Retina (tissue), 1 donor: ENCODE measurements around the gene TEX44.
"Not testable (repeated sequence)": the region's sequence is repeated elsewhere in the genome, so short reads cannot be mapped to it uniquely, and the experiment has no call there.

ENCODE experiments used
- DNase-seq: peaks from one replicate; pipeline ENCODE4 v3.0.0-alpha.2; 2016

The TEX44 gene

DNA sequence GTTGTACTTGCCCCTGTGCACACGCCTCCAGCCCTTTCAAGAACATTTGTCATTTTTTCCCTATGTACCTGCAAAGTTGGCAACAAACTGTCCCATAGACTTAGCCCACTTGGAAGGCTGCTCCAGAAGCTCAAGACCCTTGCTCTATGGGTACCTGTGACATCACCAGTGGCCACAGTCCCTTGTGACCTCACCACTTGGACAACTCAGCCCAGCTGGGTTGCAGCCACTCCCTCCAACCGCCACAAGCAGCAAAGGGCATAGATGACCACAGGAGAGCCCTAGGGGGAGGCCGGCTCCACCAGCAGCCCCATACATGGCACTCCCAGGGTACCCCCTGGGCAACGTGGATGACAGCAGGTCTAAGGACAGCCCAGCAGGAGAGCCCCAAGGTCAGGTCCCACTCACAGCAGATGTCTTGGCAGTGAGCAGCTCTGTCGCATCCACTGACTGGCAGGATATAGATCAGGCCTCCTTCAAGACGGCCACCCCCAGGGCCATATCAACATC is at the start of gene TEX44:
TEX44 (plus strand) TSS at position 229 of the 510 bp plus-strand sequence; CDS start at position 317, 88 bp downstream.
- no peak for DNase-seq

DNA sequence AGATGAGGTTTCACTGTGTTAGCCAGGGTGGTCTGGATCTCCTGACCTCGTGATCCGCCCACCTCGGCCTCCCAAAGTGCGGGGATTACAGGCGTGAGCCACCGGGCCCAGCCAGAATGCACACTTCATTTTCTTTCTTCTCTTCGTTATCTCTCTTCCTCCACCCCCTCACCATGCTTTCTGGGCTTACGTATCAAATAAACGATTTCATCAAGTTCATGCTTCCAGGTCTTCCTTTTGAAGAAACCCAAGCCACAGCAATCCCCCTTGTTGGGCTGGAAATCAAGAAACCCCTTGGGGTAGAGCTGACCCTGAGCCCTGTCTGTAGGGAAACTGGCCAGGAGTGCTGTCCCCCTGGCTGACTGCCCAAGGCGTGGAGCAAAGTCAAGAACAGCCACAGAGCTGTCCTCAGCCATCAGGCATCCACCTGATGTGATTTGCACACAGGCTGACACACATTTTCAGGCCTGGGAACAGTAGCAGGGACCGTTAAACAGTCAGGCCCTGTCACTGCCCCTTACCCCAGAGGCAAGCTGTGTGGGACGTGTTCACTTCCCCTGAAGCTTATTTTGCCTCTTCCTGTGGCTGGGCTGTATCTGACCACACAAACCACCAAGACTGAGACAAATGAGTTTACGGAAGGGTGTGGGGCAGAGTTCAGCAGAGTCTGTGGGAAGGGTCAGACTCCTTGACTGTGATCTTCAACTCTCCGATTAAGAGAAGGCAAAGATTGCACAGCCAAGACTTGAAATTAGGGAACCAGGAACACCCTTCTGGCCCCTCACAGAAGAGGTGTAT is 47.4 kb upstream of the TEX44 start:
- no peak for DNase-seq

DNA sequence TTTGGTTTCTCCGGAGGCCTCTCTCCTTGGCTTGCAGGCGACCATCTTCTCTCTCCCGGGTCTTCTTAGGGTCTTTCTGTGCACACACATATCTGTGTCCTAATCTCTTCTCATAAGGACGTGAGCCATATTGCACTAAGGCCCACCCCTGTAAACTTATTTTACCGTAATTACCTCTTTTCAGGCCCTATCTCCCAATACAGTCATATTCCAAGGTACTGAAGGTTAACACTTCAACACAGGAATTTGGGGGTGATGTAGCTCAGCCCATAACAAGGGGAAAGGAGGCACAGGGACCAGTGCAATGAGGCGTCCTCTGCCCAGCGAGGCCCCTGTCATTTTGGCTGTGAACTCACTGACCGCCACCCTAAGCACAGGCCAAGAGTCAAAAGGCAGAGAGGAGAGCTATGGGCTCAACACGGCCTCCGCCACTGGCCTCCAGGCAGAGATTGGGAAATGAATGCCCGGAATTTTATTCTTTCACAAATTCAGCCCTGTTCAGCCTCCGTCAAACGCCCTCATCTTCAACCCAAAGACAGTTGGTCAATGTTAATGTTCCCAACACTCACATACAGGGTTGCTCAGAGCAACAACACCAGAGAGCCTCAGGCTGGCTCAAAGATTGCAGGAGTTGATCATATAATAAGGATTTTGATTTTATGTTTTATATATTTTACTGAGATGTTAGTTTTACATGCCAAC is 46.5 kb upstream of the TEX44 start:
- no peak for DNase-seq

DNA sequence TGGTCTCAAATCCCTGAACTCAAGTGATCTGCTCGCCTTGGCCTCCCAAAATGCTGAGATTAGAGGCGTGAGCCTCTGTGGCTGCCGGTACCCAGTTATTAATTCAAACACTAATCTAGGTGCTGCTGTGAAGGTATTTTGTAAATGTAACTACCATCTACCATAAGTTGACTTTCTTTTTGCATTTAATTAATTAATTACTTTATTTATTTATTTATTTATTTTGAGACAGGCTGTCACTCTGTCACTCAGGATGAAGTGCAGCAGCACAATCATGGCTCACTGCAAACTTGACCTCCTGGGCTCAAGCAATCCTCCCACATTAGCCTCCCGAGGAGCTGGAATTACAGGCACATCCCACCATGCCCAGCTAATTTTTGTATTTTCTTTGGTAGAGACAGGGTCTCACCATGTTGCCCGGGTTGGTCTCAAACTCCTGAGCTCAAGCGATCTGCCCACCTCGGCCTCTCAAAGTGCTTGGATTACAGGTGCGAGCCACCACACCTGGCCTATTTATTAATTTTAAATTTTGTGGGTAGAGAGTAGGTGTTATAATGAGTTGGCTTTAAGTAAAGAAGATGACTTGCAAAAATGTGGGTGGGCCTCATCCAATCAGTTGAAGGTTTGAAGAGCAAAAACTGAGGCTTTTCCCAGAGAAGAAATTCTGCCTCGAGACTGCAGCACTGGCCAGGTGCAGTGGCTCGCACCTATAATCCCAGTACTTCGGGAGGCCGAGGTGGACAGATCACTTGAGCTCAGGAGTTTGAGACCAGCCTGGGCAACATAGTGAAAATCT is 45.2 kb upstream of the TEX44 start:
- no peak for DNase-seq

DNA sequence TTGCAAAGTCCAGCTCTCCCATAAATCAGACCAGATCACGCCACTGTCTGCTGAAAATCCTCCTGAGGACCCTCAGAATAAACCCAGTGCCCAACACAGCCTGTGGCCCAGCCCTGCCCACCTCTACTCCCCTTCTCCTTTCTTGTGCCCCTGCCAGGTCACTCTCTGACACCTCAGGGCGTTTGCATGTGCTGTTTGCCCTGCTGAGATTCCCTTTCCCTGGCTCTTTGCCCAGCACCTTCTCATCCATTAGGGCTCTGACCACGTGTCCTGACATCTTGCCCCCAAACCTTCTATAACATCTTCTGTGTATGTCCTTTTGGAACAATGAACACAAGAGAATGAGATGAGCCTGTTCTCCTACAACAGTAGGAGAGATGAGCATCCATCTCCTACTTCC is 43.9 kb upstream of the TEX44 start:
- DNase-seq, result no peak

DNA sequence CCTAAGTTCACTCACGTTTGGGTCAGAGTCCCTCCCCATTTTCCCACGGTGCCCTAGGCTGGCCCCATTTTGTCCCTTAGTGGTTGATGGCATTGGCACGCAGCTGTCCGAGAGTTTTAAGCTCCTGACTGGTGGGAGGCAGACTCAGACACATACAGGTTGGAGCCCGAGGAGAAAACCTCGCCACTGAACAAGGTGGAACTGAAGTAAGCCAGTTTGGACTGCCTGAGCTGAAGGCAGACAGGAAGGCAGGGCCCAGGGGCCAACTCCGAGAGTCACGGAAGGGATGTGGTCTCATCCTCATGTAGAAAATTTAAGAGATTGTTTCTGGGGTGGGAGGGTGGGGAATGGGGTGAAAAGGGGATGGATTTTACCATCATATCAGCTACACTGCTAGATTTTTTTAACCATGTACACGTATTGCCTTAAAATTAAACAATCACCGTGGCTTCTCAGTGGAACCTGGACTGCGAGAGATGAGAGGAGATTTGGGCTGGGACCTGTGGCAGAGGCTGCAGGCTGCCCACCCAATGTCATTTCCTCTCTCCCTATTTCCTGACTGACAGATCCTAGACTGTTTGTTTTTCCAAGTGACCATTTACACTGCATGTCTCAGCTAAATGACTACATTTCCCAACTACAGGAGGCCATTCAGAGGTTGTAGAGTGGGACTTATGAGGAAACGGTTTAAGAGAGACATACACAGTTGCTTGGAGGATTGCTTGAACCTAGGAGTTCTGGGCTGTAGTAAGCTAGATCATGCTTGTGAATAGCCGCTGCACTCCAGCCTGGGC is 43.0 kb upstream of the TEX44 start:
- no peak for DNase-seq

DNA sequence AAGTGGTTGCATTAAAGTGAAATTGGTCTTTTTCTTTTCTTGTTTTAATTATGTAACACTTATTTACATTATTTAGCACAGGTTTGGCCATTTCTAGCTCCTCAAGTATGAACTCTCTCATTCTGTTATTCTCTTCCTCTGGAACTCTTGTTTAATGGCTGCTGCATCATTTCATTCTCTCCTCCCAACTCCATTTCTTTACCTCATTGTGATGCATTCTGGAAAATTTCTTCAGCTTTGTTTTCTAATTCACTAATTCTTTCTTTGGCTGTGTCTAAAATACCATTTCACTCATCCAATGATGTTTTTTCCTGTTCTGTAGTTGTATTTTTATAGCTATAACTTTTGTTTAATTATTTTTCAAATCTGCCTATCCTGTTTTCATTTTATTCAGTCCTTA is 39.9 kb upstream of the TEX44 start:
- no peak for DNase-seq

DNA sequence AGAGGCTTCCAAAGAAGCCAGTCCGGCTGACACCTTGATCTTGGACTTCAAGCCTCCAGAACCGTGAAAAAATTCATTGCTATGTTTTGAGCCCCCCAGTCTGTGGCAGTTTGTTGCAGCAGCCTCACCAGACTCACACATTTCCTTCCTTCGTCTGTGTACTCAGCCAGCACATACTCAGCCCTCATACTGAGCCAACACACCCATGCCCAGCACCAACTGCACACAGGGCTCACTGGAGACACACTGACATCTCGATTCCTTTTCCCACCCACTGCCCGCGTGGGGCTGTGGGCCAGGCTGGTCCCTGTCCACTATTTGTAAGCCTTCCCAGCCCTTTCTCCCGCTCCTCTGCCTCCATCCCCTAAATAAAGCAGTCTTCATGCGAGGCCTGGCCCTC is 38.3 kb upstream of the TEX44 start:
- no peak for DNase-seq

DNA sequence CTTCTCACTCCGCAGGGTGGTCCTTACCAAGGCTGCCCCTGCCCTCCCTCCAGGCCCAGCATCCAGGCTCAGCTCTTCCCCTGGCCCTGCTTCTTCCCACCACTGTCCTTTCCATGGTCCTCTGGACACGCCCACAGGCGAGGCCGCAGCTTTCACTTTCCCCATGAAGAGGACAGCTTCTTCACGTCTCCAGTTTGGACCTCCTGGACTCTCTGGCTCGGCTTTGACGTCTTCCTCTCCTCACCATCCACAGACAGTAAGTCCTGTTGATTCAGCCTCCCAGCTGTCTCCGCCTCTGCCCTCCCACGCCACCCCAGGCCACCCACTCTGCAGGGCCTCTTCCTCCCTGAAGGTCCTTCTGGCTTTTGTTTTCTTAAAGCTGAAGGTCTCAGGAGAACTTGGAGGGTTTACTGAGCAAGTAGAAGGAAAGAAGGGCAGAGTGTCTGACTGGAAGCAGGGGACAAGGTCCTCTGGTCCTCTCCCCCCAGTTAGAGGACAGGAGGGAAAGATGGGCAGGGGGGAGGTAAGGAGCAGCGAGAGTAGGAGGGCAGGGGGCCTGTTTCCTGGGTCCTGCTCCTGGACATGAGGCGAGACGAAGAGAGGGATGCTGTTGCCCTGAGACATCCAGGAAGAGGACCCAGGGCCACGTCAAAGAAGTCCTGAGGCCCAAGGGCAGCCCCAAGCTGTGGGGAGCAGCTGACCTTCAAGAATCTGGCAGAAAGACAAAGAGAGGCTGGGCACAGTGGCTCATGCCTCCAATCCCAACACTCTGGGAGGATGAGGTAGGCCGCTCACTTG is 37.7 kb upstream of the TEX44 start:
- no peak for DNase-seq

DNA sequence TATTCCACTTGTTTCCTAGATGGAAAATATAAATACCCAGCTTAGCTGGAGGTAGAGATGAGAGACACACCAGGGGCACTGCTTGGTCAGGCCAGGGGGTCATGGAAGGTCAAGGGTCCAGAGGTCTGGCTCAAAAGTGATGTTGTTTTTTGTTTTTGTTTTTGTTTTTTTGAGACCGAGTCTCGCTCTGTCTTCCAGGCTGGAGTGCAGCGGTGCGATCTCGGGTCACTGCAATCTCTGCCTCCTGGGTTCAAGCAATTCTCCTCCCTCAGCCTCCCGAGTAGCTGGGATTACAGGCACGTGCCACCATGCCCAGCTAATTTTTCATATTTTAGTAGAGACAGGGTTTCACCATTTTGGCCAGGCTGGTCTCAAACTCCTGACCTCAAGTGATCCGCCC is 36.2 kb upstream of the TEX44 start:
- not testable (repeated sequence) for DNase-seq

DNA sequence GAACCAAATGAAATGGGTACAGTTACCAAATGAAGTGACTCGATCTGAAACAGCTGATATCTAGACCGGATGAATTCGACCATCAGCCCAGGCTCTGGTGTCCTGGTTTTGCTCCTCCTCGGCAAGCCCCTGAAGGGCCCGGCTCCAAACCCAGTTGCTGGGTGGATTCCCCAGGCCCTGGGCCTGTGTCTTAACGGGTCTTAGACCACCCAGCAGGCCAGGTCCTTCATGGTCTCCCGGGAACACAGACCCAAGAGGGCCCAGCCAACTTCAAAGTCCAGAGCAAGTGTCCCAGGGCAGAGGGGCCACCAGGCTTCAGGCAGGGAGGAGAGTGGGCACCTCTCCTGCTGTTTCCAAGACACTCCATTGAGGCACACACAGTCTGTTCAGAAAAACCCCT is 35.7 kb upstream of the TEX44 start:
- DNase-seq, result no peak

DNA sequence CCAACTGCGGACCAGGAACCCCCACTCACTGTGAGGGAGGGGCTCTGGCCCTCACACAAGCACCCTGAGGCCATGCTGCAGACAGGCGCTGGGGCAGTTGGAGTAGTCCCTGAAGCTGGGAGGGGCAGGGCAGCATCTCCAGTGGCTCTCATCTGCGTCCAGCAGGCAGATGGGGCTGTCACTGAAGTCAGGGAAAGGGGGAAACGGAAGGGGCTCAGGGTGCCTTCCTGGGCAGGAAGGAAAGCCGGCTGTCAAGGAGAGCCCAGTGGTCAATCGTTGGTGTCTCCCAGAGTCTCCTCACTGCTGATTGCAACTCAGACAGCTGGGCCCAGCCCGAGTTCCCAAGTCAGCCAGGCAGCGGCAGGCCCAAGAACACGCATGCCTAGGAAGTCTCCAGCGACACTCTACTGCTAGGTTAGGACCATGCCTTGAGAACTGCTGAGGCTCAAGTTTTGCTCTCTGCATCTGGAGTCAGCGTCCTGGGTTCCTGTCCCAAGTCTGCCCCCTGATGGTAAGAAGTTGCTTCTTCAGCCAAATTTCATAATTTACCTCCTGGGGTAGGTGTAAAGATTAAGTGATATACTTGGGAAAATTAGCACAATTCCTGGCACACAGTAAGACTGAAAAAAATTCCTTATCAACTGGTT is 35.0 kb upstream of the TEX44 start:
- DNase-seq, result peak; percentile 73

DNA sequence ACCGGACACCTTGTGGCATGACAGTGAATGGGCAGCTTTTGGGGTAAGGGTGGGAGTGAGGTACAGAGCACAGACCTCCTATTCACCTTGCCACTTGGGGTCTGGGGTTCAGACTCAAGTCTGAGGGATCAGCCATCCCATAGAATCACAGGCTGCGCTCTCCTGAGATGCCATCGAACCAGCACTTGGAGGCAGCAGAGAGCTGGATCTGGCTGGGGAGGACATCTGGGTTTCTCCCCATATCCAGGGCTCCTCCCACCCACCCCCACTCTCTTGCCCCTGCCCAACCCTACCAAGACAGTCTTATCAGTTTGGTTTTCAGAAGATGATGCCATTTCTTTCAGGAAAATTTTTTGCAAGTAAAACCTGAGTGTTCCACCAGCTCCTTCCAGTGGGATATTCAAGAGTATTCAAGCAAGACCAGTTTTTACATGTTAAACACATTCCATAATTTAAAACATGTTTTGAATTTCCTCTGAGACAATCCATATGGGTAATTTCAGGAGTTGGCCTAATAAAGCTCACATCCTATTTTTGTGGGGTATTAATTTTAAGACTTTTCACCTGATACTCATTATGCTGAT is 29.2 kb upstream of the TEX44 start:
- DNase-seq, result peak; percentile 48

DNA sequence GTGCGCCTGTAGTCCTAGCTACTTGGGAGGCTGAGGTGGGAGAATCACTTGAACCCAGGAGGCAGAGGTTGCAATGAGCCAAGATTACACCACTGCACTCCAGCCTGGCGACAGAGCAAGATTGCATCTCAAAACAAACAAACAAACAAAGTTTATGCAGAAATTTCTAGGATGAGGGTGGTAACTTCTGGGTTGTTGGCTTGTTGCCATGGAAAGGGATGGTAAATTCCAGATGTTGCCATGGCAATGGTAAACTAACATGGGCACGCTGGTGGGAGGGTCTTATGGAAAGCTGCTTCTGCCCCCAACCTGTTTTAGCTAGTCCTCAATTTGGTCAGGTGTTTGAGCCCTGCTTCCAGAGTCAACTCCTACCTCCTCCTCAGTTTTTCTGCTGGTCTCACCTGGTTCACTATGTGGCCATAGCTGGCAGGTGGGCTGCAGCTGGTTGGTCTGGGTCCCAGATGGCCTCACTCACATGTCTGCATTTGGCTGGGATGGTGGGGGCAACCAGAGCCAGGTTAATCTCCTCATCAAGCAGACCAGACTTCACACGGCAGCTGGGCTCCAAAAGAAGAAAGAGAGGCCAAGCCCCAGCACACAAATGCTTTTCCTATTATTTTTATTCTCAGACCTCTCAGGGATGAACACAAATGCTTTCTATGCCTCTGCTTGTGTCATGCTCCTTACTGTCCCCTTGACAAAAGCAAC is 26.6 kb upstream of the TEX44 start:
- no peak for DNase-seq

DNA sequence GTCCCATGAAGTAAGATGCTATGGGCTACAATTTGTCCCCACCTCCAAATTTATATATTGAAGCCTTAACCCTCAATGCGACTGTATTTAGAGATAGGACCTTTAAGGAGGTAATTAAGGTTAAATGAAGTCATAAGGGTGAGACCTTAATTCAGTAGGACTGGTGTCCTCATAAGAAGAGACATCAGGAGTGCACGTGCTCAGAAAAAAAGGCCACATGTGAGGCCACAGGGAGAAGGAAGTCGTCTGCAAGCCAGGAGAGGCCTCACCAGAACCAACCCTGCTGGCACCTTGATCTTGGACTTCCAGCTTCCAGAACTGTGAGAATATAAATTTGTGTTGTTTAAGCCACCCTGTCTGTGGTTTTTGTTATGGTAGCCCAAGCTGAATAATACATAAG is 25.5 kb upstream of the TEX44 start:
- DNase-seq, result no peak

DNA sequence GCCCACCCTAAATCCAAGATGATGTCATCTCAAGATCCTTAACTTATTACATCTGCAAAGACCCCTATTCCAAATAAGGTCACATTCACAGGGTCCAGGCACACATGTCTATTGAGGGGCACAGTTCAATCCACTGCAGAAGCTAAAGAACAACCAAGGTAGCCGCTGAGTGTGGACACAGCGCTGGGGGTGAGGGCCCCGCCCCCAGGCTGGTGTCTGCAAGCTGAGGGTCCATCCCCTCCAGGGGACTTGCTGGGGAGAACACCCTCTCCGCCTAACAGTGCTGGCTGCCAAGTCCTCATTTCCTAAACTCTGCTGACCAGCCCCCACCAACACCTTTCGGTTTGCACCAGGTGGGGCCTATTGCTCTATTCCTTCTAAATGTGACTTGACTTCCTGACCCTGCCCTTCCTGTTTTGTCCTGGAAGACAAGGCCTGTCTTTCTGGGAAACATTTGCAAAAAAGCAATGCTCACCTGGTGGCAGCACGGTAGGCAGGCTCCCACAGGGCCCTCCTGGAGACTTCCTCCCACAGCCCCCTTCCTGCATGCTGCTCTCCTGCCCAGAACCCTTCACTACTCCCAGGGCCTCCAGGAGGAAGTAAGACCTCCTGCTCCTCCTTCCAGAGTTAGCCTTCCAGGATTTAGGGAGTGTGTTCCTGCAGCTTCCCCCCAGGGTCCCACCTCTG is 24.4 kb upstream of the TEX44 start:
- no peak for DNase-seq

DNA sequence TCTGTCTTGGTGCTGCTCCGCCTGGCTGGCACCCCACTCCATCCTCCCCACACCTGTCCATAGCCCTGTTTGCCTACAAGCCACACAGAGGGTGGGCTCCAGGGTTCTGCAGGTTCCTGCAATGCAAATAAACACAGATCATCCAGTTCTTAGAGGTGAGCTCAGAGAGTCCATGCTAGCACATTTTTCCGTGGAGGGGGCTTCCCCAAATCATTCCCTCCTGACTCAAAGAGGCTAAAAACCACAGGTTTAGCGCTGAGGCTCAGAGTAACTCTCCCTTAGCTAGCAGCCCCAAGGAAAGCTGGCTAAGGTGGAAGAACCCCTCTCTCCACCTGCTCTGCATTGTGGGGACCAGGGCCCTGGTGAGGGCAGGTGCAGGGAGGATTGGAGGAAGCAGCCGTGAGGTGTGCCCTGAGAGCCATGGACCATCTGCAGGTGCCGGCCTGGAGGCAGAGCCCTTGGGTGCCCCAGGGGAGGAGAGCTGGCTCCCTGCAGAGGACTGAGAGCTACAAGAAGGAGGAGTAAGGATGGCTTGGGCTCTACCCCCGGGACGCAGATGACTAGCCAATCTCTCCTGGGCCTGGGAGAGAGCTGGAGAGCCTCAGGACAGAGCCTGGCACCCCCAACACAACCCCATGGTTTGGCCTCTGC is 23.8 kb upstream of the TEX44 start:
- no peak for DNase-seq

DNA sequence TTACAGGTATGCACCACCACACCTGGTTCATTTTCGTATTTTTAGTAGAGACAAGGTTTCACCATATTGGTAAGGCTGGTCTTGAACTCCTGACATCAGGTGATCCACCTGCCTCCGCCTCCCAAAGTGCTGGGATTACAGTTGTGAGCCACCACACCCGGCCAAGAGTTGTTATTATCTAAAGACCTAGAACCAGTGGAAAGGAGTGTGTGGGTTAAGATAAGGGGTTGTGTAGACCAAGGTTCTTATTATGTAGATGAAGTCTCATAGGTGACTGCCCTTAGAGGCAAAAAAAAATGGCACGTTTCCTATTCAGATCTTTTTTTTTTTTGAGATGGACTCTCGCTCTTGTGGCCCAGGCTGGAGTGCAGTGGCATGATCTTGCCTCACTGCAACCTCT is 21.7 kb upstream of the TEX44 start:
- DNase-seq, result not testable (repeated sequence)

DNA sequence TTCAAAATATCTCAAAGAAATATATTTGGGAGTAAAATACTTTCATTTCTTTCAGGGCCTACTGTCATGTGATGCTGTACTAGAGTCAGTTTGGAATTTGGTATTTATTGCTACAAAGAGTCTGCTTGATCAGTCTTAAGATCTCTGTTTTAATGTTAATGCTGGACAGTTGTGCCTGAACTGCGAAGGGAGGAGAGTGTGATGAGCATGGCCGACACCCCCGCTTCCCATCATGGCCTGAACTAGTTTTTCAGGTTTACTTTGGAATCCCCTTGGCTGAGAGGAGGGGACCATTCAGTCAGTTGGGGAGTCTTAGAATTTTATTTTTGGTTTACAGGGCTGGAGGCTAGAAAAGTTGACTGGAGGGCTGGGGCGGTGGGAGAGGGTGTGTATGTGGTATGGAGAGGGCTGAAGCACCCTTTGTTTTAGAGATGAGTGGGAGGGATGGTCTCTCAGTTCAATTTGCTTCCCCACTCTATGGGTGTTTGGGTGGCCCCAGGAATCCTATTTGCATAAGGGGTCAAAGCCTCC is 20.9 kb upstream of the TEX44 start:
- DNase-seq, result no peak
